ENCODE results near the gene USP5. TPM values are rescaled to one million over a fixed set of nuclear protein-coding genes. Genes with fewer than 3 reads are reported as not detected.

The USP5 gene
- total and polyA plus RNA-seq, 2 donors (not counting 1 experiment from before 2014, with no cell fraction given): 35.1 to 59.7 TPM

DNA sequence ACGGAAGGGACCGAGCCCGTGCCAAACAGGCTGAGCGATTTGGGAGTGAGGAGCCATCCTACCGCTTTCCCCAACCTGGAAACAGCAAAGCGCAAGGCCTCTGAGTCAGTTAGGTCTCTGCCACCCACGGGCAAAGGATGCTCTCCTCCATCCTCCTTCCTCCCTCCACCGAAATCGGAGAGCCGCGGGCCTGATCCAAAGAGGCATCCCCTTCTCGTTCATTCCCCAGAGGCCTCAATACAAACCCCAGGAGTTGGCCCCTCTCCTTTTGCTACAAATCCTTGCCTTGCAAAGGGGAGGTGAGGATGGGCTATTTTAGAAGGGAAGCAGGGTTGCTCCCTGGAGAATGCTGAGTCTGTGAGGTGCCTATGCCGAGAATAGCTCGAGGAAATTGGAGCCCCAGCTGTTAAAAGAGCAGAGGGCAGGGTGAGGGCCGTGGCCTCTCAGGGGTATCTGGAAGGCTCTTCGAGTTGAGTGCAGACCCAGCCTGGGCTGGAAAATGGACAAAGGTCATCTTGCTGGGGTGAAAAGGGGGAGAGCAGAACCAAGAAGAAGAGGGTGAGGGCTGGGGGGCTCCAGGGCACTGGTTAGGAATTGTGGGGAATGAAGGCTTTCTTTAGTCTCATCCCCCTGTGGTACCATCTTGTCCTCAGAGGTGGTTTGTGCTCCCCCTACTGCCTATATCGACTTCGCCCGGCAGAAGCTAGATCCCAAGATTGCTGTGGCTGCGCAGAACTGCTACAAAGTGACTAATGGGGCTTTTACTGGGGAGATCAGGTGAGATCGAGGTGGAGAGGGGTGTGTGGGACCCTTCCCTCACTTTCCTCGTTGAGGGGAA, 16.5 kb downstream of the USP5 start:
- ChIA-PET CTCF (interaction anchor here (0.6 to 11.8 kb wide), 24 partner anchors 8 to 307 kb away, joined by 3 to 136 read pairs (median 6); partner anchors contain the start of genes C12orf57, C1R, C1RL and CDCA3), POLR2A (interaction anchor here (0.6 to 5.5 kb wide), 7 partner anchors 15 to 255 kb away, joined by 3 to 49 read pairs (median 6); partner anchors contain the start of genes C12orf57, CDCA3, RNU7-1 and USP5)
- Histone ChIP-seq H3K9ac (ENCODE audit: low read length) (peak overlapping the region; percentile 89), H3K4me2 (replicated peaks; ENCODE audit: low read depth, low read length, poor library complexity, severe bottlenecking) (peak overlapping the region; percentile 97), H3K36me3 (replicated peaks in 1 of 2; ENCODE audit: control extremely low read depth in 1 of 2, control insufficient read depth in 1 of 2, extremely low read depth in 1 of 2, insufficient read depth in 2 of 2, low read length in 1 of 2) (peaks cover 0 to 31% of the 10 kb centered on the region in 2 experiments), H3K79me2 (ENCODE audit: control insufficient read depth, insufficient read depth, low read length) (peaks cover 17% of the 10 kb centered on the region), H3K27me3 (replicated peaks in 1 of 4; ENCODE audit: control extremely low read depth in 1 of 4, control insufficient read depth in 3 of 4, insufficient read depth in 4 of 4, low read length in 3 of 4) (no peaks in the 10 kb centered on the region), H4K20me1 (ENCODE audit: control insufficient read depth, insufficient read depth, low read length, poor library complexity, severe bottlenecking) (peaks cover 46% of the 10 kb centered on the region), H3K9me3 (ENCODE audit: control extremely low read depth in 1 of 3, control insufficient read depth in 2 of 3, insufficient read depth in 1 of 3, low read length in 2 of 3) (no peaks in the 10 kb centered on the region), H3K27ac (ENCODE audit: low read length in 2 of 2) (peak overlapping the region in 1 of 2 donors; percentile 71), H3K4me3 (ENCODE audit: control extremely low read depth in 1 of 5, extremely low read depth in 1 of 5, insufficient read depth in 1 of 5, low read depth in 2 of 5, low read length in 4 of 5) (peak overlapping the region; percentile 56 to 88 (median 68)), H2AFZ (ENCODE audit: insufficient read depth, low read depth, low read length, poor library complexity, severe bottlenecking) (peak overlapping the region; percentile 92), H3K4me1 (ENCODE audit: control insufficient read depth in 2 of 2, insufficient read depth in 2 of 2, low read length in 2 of 2) (peaks cover 33 to 41% of the 10 kb centered on the region in 2 donors)
- DNase-seq (peak; percentile 38), ATAC-seq (ENCODE audit: low read depth) (no peak)
- peak overlapping the region; percentile 89 for H3K4me3 Mint-ChIP-seq
- TF ChIP-seq, protein P1, sequence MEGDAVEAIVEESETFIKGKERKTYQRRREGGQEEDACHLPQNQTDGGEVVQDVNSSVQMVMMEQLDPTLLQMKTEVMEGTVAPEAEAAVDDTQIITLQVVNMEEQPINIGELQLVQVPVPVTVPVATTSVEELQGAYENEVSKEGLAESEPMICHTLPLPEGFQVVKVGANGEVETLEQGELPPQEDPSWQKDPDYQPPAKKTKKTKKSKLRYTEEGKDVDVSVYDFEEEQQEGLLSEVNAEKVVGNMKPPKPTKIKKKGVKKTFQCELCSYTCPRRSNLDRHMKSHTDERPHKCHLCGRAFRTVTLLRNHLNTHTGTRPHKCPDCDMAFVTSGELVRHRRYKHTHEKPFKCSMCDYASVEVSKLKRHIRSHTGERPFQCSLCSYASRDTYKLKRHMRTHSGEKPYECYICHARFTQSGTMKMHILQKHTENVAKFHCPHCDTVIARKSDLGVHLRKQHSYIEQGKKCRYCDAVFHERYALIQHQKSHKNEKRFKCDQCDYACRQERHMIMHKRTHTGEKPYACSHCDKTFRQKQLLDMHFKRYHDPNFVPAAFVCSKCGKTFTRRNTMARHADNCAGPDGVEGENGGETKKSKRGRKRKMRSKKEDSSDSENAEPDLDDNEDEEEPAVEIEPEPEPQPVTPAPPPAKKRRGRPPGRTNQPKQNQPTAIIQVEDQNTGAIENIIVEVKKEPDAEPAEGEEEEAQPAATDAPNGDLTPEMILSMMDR (IDR thresholded peaks at IDR 0.05): no peak
- no peak for TF ChIP-seq EZH2 (IDR thresholded peaks at IDR 0.05; ENCODE audit: borderline replicate concordance, insufficient read depth, low read depth, low read length, poor library complexity, severe bottlenecking)
- peaks cover 50% of the 10 kb centered on the region for H3K4me1 Mint-ChIP-seq
- no peaks in the 10 kb centered on the region for H3K9me3 Mint-ChIP-seq (ENCODE audit: insufficient read depth)
- no peaks in the 10 kb centered on the region for H3K27me3 Mint-ChIP-seq
- 18% methylated on average over 14 of the region's 22 CpGs for WGBS (ENCODE audit: insufficient coverage)
- peak overlapping the region; percentile 89 for H3K27ac Mint-ChIP-seq
- intact Hi-C loops (cut with micrococcal nuclease): loop anchor here (1.0 to 2.0 kb wide), 8 partner anchors 56 to 245 kb away; partner anchors contain the start of genes C12orf57, C1R, C1RL and LPCAT3

All from B cell (primary cell).